Nucleus accumbens (tissue), 56 donors: ENCODE measurements around the gene CHPF.

Source experiments
- DNase-seq, 56 donors: peaks; one replicate each; lab custom pipeline; 2025; lab: John Stamatoyannopoulos, UW

The CHPF gene

GRCh38 chr2:219502618-219503017 is 41.0 kb downstream of the CHPF start:
- DNase-seq: no peak

- no peak for DNase-seq
These were observed 41.8 kb downstream of the CHPF start for GRCh38 chr2:219501849-219502248.

- no peak for DNase-seq
These were observed 43.5 kb downstream of the CHPF start for GRCh38 chr2:219500135-219500534.

- no peak for DNase-seq
These were observed 44.1 kb downstream of the CHPF start for GRCh38 chr2:219499555-219499954.

DNA sequence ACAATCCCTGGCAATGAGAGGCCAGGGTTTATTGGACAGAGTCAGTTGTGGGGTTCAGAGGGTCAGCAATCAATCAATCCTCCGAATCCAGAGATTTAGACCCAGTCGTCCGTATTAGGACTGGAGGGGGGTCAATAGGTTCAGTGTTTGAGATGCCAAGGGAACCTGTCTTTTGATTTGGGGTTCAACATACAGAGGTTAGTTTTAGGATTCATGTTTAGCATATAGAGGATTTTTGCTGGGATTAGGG is 44.6 kb downstream of the CHPF start:
- no peak for DNase-seq

GRCh38 chr2:219498280-219499057 is 45.1 kb downstream of the CHPF start, which contains the start of gene GMPPA:
Gene GMPPA (plus strand): TSS chr2:219498891. CDS start chr2:219499976, 1,085 bp downstream.
- peak; percentile 37 to 97 (median 86) for DNase-seq

GRCh38 chr2:219497495-219498279 is 45.9 kb downstream of the CHPF start:
- DNase-seq: peak in 19 of 56 donors; percentile 15 to 56 (median 33)

GRCh38 chr2:219496825-219497494 is 46.6 kb downstream of the CHPF start:
- DNase-seq: peak in 2 of 56 donors; percentile 4 to 40

- no peak for DNase-seq
These were observed 47.3 kb downstream of the CHPF start for GRCh38 chr2:219496247-219496824.

DNA sequence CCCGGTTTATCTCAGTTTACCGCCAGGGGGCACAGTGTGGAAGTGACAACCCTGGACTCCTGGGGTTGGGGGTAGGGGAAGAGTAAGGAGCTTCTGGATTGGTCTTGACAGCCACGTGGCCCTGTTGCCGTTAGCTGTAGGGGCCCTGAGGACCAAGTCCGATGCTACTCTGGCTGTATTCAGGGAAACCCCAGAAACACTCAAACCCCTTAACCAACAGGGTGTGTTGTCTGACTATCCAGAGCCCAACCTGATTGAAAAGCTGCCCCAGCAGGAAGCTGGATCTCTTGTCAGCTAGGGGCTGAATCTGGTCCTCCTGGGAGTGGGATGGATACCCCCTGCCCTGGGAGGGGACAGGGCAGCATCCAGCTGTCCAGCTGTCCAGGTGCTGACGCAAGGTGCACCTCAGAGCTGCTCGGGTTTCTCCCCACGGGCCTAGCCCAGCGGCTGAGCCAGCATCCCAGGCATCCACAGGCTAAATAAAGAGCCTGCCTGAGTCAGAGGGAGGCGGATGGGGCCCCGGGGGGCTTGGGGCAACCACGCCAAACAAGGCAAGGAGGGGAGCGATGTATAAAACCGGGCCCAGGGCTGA is 48.0 kb downstream of the CHPF start:
- DNase-seq: peak in 51 of 56 donors; percentile 5 to 85 (median 42)

GRCh38 chr2:219494952-219495530 is 48.6 kb downstream of the CHPF start:
- DNase-seq: peak in 6 of 56 donors; percentile 12 to 52 (median 36)

DNA sequence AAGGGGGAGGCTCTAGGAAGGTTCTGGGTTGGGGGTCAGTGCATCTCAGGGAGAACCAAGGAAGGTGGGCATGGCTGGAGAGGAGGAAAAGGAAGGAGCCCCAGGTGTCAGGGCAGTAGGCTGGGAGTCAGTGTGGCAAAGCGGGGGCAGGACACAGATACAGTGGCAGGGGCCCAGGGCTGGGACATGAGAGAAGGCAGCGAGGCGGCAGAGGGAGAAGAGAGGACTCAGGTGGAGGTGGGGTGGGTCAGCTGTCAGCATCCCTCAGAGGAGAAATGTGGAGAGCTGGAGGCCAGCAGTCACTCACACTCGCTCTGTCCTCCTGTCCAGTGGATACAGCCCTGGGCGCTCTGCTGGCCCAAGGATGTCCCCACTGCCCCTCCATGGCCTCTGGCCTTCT is 50.5 kb downstream of the CHPF start:
- DNase-seq: no peak

DNA sequence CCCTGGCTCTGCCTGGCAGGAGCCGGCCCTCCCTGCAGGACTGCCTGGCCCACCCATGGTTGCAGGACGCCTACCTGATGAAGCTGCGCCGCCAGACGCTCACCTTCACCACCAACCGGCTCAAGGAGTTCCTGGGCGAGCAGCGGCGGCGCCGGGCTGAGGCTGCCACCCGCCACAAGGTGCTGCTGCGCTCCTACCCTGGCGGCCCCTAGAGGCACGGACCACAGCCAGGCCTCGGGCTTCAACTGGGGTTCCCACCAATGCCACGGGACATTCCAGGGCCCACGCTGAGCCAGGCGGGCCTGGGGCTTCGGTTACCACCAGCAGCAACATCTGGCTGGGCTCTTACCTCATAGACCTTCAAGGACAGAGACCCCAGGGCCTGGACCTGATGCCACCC is 51.0 kb downstream of the CHPF start:
- DNase-seq: no peak

GRCh38 chr2:219491278-219491963 is 52.2 kb downstream of the CHPF start:
- DNase-seq: no peak

GRCh38 chr2:219490600-219491130 is 52.9 kb downstream of the CHPF start:
- DNase-seq: no peak

GRCh38 chr2:219490186-219490585 is 53.4 kb downstream of the CHPF start:
- no peak for DNase-seq

GRCh38 chr2:219489315-219489714 is 54.3 kb downstream of the CHPF start:
- DNase-seq: no peak
